Lower lobe of right lung (tissue), 2 donors: Measurements from ENCODE around the gene YIPF1. TPM values are rescaled to one million over a fixed set of nuclear protein-coding genes. Genes with fewer than 3 reads are reported as not detected.
"Not testable (repeated sequence)": the region's sequence is repeated elsewhere in the genome, so short reads cannot be mapped to it uniquely, and the experiment has no call there.

Experiments
- ATAC-seq, 2 donors: fragments of 200-7000 bp; cut with Tn5 transposase; one replicate each; pipeline ENCODE4 v1.9.1; 2020 to 2022; ENCODE audit warnings: mild to moderate bottlenecking in 2 of 2, moderate library complexity in 2 of 2
- DNase-seq: peaks from one replicate; pipeline ENCODE4 v3.0.0-alpha.2; 2020
- H3K27ac ChIP-seq: fragments of 200-600 bp; one replicate; pipeline ENCODE4 v1.8.0; 2022
- H3K27me3 ChIP-seq: fragments of 200-600 bp; one replicate; pipeline ENCODE4 v1.8.0; 2022; ENCODE audit warnings: low read depth
- H3K36me3 ChIP-seq: fragments of 200-600 bp; one replicate; pipeline ENCODE4 v1.8.0; 2022; ENCODE audit warnings: mild to moderate bottlenecking
- H3K4me1 ChIP-seq: fragments of 200-600 bp; one replicate; pipeline ENCODE4 v1.8.0; 2022
- H3K4me3 ChIP-seq: fragments of 200-600 bp; one replicate; pipeline ENCODE4 v1.8.0; 2022; ENCODE audit warnings: mild to moderate bottlenecking
- H3K9me3 ChIP-seq: fragments of 200-600 bp; one replicate; pipeline ENCODE4 v1.8.0; 2022
- intact Hi-C: fragments of 100-400 bp; cut with DNase I; formaldehyde crosslinking; loops from one replicate; pipeline ENCODE4 v1.11.0; 2022
- total RNA-seq: library from RNA; stranded (reverse); fragmentation: NEBNext Ultra II Directional; extraction: Animal tissue kit (Norgen Biotek cat#: 25700); gene quantifications from one replicate; pipeline ENCODE4 v1.2.1, GENCODE V29; 2021
- TF ChIP-seq, protein P1 (sequence below): fragments of 200-600 bp; IDR thresholded peaks from one replicate; pipeline ENCODE4 v1.8.0; 2022; ENCODE audit warnings: antibody characterized with exemption, mild to moderate bottlenecking
- donor health status: DM: no; HTN: yes; CAD: no; lungs with severe emphysema.

YIPF1 gene
- total RNA-seq, 1 donor from 2014 or later, result 24.5 TPM

DNA sequence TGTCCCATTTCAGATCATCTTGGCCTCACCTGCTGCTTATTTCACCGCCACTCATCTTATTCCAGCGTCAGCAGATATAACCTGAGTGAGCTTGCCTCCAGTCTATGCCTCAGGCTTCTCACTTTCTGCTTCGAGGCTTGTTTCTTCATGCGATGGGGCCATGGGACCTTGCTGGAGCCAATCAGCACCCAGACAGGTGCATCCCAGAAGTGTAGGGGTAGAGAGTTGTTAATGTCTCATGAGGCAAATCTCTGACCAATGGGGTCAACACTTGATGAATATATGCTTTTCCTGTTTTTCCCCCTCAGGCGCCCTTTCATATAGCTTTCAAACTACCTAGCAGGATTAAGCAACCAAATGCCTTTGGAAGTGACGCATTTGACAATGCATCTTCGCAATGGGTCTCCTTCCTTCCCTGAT is 935 bp upstream of the YIPF1 start:
- Histone ChIP-seq H3K36me3 (peaks cover 18% of the 10 kb centered on the region), H3K27me3 (no peaks in the 10 kb centered on the region), H3K4me1 (peaks cover 26% of the 10 kb centered on the region), H3K4me3 (peak overlapping the region; percentile 97), H3K9me3 (no peaks in the 10 kb centered on the region), H3K27ac (peak overlapping the region; percentile 82)
- TF ChIP-seq, protein P1, sequence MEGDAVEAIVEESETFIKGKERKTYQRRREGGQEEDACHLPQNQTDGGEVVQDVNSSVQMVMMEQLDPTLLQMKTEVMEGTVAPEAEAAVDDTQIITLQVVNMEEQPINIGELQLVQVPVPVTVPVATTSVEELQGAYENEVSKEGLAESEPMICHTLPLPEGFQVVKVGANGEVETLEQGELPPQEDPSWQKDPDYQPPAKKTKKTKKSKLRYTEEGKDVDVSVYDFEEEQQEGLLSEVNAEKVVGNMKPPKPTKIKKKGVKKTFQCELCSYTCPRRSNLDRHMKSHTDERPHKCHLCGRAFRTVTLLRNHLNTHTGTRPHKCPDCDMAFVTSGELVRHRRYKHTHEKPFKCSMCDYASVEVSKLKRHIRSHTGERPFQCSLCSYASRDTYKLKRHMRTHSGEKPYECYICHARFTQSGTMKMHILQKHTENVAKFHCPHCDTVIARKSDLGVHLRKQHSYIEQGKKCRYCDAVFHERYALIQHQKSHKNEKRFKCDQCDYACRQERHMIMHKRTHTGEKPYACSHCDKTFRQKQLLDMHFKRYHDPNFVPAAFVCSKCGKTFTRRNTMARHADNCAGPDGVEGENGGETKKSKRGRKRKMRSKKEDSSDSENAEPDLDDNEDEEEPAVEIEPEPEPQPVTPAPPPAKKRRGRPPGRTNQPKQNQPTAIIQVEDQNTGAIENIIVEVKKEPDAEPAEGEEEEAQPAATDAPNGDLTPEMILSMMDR, result no peak
- DNase-seq (no peak), ATAC-seq (no peak)
- intact Hi-C loops, result no loop called here

DNA sequence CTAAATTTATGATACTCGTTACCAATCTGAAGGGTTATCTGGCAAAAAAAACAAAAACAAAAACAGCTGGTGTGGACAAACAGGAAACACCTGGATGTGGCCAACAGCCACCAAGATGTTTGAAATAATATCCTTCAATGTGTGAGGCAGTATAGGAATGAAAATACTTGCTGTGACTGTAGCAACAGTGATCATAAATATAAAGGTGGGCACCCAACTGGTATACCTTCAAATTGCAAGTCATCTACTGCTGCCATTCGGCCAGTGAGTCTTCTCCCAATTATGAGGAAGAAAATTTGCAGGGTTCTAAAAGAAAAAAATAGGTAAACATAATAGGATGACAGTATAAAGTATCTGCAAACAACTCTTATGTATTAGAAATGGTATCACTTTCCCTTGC is 916 bp downstream of the YIPF1 start:
- H3K27ac ChIP-seq, result peak overlapping the region; percentile 82
- ATAC-seq (no peak), DNase-seq (no peak)
- peak overlapping the region; percentile 97 for H3K4me3 ChIP-seq
- TF ChIP-seq, protein P1, result no peak
- peaks cover 26% of the 10 kb centered on the region for H3K4me1 ChIP-seq
- H3K36me3 ChIP-seq, result peaks cover 32% of the 10 kb centered on the region
- H3K9me3 ChIP-seq, result no peaks in the 10 kb centered on the region
- intact Hi-C loops, result no loop called here
- H3K27me3 ChIP-seq, result no peaks in the 10 kb centered on the region

DNA sequence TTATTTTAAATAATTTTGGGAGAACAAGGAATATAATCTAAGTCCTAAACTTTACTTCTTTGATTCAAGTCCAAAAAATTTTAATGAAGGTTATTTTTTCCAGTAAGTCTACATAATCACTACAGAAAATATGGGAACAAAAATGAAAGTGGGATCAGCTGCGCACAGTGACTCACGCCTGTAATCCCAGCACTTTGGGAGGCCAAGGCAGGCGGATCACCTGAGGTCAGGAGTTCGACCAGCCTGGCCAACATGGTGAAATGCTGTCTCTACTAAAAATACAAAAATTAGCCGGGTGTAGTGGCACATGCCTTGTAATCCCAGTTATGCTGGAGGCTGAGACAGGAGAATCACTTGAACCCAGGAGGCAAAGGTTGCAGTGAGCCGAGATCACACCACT is 6.0 kb downstream of the YIPF1 start:
- H3K27ac ChIP-seq, DNase-seq, ATAC-seq, H3K4me1 ChIP-seq, H3K27me3 ChIP-seq, H3K4me3 ChIP-seq, intact Hi-C loops, H3K9me3 ChIP-seq: not testable (repeated sequence)
- H3K36me3 ChIP-seq, result peaks cover 71% of the 10 kb centered on the region

DNA sequence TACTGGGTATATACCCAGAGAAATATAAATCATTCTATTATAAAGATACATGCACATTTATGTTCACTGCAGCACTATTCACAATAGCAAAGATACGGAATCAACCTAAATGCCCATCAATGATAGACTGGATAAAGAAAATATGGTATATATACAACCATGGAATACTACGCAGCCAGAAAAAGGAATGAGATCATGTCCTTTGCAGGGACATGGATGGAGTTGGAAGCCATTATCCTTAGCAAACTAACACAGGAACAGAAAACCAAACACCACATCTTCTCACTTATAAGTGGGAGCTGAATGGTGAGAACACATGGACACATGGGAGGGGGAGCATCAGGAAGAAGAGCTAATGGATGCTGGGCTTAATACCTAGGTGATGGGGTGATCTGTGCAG is 7.7 kb downstream of the YIPF1 start:
- peaks cover 80% of the 10 kb centered on the region for H3K36me3 ChIP-seq
- intact Hi-C loops, H3K4me1 ChIP-seq, H3K27ac ChIP-seq, H3K27me3 ChIP-seq, ATAC-seq, H3K9me3 ChIP-seq, DNase-seq, H3K4me3 ChIP-seq: not testable (repeated sequence)

DNA sequence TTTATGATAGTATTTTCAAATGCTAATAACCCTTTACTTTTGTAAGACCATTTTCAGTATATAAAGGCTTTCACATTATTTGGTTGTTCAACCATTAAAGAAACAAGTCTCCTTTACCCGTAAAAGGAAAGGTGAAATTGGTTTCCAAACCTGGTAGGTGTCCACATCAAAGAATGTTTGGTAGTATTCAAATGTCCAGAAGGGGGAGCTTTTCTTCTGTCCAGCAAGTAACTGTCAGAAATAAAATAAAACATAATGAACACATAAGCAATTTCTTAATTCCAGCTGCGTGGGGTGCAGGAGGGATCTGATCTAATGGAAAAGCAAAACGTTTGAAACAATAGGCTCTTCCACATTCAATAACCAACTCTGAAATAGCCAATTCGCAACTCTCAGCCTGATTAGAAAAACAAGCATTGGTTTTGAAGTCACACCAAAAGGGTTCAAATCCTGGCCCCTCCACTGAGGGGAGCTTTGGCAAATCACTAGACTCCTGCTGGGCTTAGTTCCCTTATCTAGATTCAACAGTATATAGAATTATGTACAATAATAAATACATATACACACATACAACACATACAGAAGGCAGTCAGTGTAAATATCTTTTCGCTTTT is 11.0 kb downstream of the YIPF1 start:
- no peak for DNase-seq
- Histone ChIP-seq H3K4me1 (no peaks in the 10 kb centered on the region), H3K4me3 (no peak overlapping the region), H3K9me3 (no peaks in the 10 kb centered on the region), H3K27me3 (no peaks in the 10 kb centered on the region), H3K27ac (no peak overlapping the region), H3K36me3 (peaks cover 84% of the 10 kb centered on the region)
- intact Hi-C loops, result loop anchor here (10.0 kb wide), 1 partner anchor 76 kb away; no protein-coding TSS in a partner anchor
- TF ChIP-seq, protein P1, result peak; percentile 55
- ATAC-seq, result no peak

DNA sequence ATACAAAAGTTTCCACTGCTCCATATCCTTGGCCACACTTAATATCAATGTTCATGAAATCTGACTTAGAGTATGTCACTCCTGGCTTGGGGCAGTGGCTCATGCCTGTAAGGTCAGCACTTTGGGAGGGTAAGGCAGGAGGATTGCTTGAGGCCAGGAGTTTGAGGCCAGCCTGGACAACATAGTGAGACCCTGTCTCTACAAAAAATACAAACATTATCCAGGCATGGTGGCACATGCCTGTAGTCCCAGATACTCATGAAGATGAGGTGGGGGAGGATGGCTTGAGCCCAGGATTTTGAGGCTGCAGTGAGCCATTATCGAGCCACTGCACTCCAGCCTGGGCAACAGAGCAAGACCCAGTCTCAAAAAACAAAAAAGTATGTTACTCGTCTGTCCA is 14.4 kb downstream of the YIPF1 start:
- H3K9me3 ChIP-seq, H3K27ac ChIP-seq, ATAC-seq, DNase-seq, H3K4me1 ChIP-seq, H3K27me3 ChIP-seq, H3K4me3 ChIP-seq: not testable (repeated sequence)
- H3K36me3 ChIP-seq, result peaks cover 90% of the 10 kb centered on the region
- intact Hi-C loops, result loop anchor here (10.0 kb wide), 1 partner anchor 80 kb away; no protein-coding TSS in a partner anchor

DNA sequence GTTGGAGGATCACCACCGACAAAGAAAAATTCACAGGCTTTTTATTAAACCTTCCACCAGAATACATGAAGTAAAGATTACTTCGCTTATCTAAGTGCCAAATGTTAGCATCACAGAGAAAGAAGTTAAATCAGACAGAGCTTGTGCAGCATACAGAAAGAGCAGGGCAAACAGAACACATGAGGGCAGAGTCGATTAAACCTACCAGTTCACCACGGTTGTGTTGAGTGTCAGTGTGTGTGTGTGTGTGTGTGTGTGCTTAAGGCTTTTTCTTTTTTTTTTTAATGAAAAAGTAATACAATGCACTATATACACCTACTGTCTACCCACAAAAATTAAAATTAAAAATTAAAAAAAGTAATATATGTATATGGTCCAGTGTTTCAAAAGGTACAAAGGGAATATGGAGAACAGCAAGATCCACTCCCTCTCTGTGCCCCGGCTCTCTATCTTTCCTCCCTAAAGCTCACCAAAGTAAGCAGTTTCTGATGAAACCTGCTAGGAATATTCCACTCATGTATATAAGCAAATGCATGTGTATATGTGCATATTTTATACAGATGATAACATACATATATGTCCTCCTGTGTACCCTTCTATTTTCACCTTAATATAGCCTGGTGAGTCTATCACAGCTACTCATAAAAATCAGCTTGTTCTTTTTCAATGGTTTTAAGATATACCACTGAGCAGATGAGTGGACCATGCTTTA is 17.7 kb downstream of the YIPF1 start:
- Histone ChIP-seq H3K36me3 (peaks cover 89% of the 10 kb centered on the region), H3K4me1 (no peaks in the 10 kb centered on the region), H3K9me3 (no peaks in the 10 kb centered on the region), H3K27me3 (no peaks in the 10 kb centered on the region), H3K27ac (no peak overlapping the region), H3K4me3 (no peak overlapping the region)
- DNase-seq, result no peak
- intact Hi-C loops, result loop anchor here (10.0 kb wide), 1 partner anchor 83 kb away; no protein-coding TSS in a partner anchor
- no peak for ATAC-seq
- TF ChIP-seq, protein P1, result no peak
